Suprapubic skin (tissue), 4 donors: ENCODE data around the gene CYP4F3. TPM values are rescaled to one million over a fixed set of nuclear protein-coding genes. Genes with fewer than 3 reads are reported as not detected.
A peak's percentile ranks its signal among the peaks of the same experiment; 100 is the strongest.
"Not testable (repeated sequence)": the region's sequence is repeated elsewhere in the genome, so short reads cannot be mapped to it uniquely, and the experiment has no call there.

Experiments
- DNase-seq, 2 donors: peaks; one replicate each; pipeline ENCODE4 v3.0.0-alpha.2; 2019; ENCODE audit warnings: low spot score in 2 of 2
- H3K27ac ChIP-seq: fragments of 200-600 bp; sonication (generic); one replicate; pipeline ENCODE4 v1.5.1; 2019
- H3K27me3 ChIP-seq: fragments of 200-600 bp; sonication (generic); one replicate; pipeline ENCODE4 v1.5.1; 2019
- H3K36me3 ChIP-seq: fragments of 200-600 bp; sonication (generic); one replicate; pipeline ENCODE4 v1.5.1; 2019
- H3K4me1 ChIP-seq: fragments of 200-600 bp; sonication (generic); one replicate; pipeline ENCODE4 v1.5.1; 2019
- H3K4me3 ChIP-seq: fragments of 200-600 bp; sonication (generic); one replicate; pipeline ENCODE4 v1.5.1; 2019; ENCODE audit warnings: mild to moderate bottlenecking
- H3K9me3 ChIP-seq: fragments of 200-600 bp; sonication (generic); one replicate; pipeline ENCODE4 v1.5.1; 2019
- CTCF ChIP-seq, 2 donors: fragments of 200-600 bp in 1 of 2; fragments of 450-650 bp in 1 of 2; sonication (generic) in 1 of 2; IDR thresholded peaks; one replicate each; pipeline ENCODE4 v1.5.1; 2016 to 2019; ENCODE audit warnings: antibody characterized with exemption in 2 of 2, mild to moderate bottlenecking in 1 of 2, moderate library complexity in 1 of 2
- EP300 ChIP-seq: sonication (generic); formaldehyde crosslinking; IDR thresholded peaks from one replicate; pipeline ENCODE4 v1.6.1; 2017; ENCODE audit warnings: antibody characterized with exemption
- POLR2A ChIP-seq, 2 donors: fragments of 450-650 bp; IDR thresholded peaks; one replicate each; pipeline ENCODE4 v1.6.1; 2017; ENCODE audit warnings: antibody characterized with exemption in 2 of 2, mild to moderate bottlenecking in 2 of 2, moderate library complexity in 2 of 2
- POLR2AphosphoS5 ChIP-seq, 3 donors: sonication (generic); formaldehyde crosslinking; IDR thresholded peaks; one replicate each; pipeline ENCODE4 v1.6.1; 2017; ENCODE audit warnings: antibody characterized with exemption in 3 of 3
- WGBS: methylation state at CpG from one replicate; pipeline ENCODE4 v1.1.5; 2018; 5-methylcytosine and 5-hydroxymethylcytosine counted together
- total RNA-seq, 4 donors: library from RNA; depleted of rRNA; stranded (reverse); fragments of >200 nt; gene quantifications; one replicate each; pipeline ENCODE4 v1.1.0, GENCODE V29; 2016

The CYP4F3 gene
- total RNA-seq, 4 donors from 2014 or later = 9.5 to 14.4 (median 12.2) TPM

GRCh38 chr19:15672580-15673175 is 32.0 kb downstream of the CYP4F3 start, which contains the start of gene CYP4F12:
Gene CYP4F12 (plus strand): TSS chr19:15673087. CDS start chr19:15673530, 443 bp downstream.
- H3K27ac ChIP-seq = peak within 1 kb of the TSS; percentile 1
- H3K4me1 ChIP-seq = peaks cover 32% of the 10 kb centered on the region
- no peaks in the 10 kb centered on the region for H3K27me3 ChIP-seq
- H3K4me3 ChIP-seq = peak within 1 kb of the TSS; percentile 32
- peak; percentile 85 to 91 for DNase-seq
- TF ChIP-seq EP300 (no peak), POLR2A (IDR thresholded peaks at IDR 0.05) (no peak), POLR2AphosphoS5 (IDR thresholded peaks at IDR 0.05) (no peak), CTCF (IDR thresholded peaks at IDR 0.05) (no peak)
- H3K9me3 ChIP-seq = no peaks in the 10 kb centered on the region
- no peaks in the 10 kb centered on the region for H3K36me3 ChIP-seq
- 15% methylated on average over 6 of the region's 6 CpGs for WGBS

- TF ChIP-seq CTCF (IDR thresholded peaks at IDR 0.05) = no peak
- TF ChIP-seq POLR2AphosphoS5 (IDR thresholded peaks at IDR 0.05) = no peak
- no peak for TF ChIP-seq POLR2A (IDR thresholded peaks at IDR 0.05)
- TF ChIP-seq EP300 = no peak
- peak overlapping the region; percentile 1 for H3K27ac ChIP-seq
- no peak for DNase-seq
- H3K27me3 ChIP-seq = no peaks in the 10 kb centered on the region
- no peaks in the 10 kb centered on the region for H3K9me3 ChIP-seq
- peaks cover 2% of the 10 kb centered on the region for H3K36me3 ChIP-seq
- H3K4me1 ChIP-seq = peaks cover 32% of the 10 kb centered on the region
- WGBS = 18% methylated on average over 9 of the region's 9 CpGs
- H3K4me3 ChIP-seq = peak overlapping the region; percentile 32
These were observed 32.5 kb downstream of the CYP4F3 start for GRCh38 chr19:15673176-15673654.

GRCh38 chr19:15675560-15675959 is 34.9 kb downstream of the CYP4F3 start:
- Histone ChIP-seq H3K27ac (no peak overlapping the region), H3K27me3 (no peaks in the 10 kb centered on the region), H3K36me3 (peaks cover 11% of the 10 kb centered on the region), H3K4me3 (no peak overlapping the region), H3K4me1 (peaks cover 22% of the 10 kb centered on the region), H3K9me3 (no peaks in the 10 kb centered on the region)
- 17% methylated on average over 3 of the region's 3 CpGs for WGBS
- DNase-seq = no peak
- no peak for TF ChIP-seq EP300
- TF ChIP-seq CTCF (IDR thresholded peaks at IDR 0.05) = no peak
- no peak for TF ChIP-seq POLR2AphosphoS5 (IDR thresholded peaks at IDR 0.05)
- no peak for TF ChIP-seq POLR2A (IDR thresholded peaks at IDR 0.05)

GRCh38 chr19:15679089-15679488 is 38.4 kb downstream of the CYP4F3 start:
- Histone ChIP-seq H3K9me3 (no peaks in the 10 kb centered on the region), H3K27me3 (peaks cover 3% of the 10 kb centered on the region), H3K36me3 (peaks cover 30% of the 10 kb centered on the region), H3K4me1 (peaks cover 5% of the 10 kb centered on the region), H3K4me3 (no peak overlapping the region), H3K27ac (no peak overlapping the region)
- TF ChIP-seq CTCF (IDR thresholded peaks at IDR 0.05) (no peak), POLR2A (IDR thresholded peaks at IDR 0.05) (no peak), EP300 (no peak), POLR2AphosphoS5 (IDR thresholded peaks at IDR 0.05) (no peak)
- 22% methylated on average over 4 of the region's 4 CpGs for WGBS
- no peak for DNase-seq

- 78% methylated on average over 4 of the region's 4 CpGs for WGBS
- not testable (repeated sequence) for DNase-seq, H3K4me3 ChIP-seq, H3K27ac ChIP-seq, H3K27me3 ChIP-seq, H3K4me1 ChIP-seq, H3K9me3 ChIP-seq
- H3K36me3 ChIP-seq = peaks cover 36% of the 10 kb centered on the region
These were observed 39.2 kb downstream of the CYP4F3 start for GRCh38 chr19:15679865-15680264.
